Activated naive CD8-positive, alpha-beta T cell (primary cell): ENCODE results near the gene FRMPD4.

Experiments used
- H3K27ac Mint-ChIP-seq: one replicate; pipeline ENCODE4 v1.8.0; 2021; ENCODE audit warnings: mixed read lengths
- H3K27me3 Mint-ChIP-seq: one replicate; pipeline ENCODE4 v1.8.0; 2021; ENCODE audit warnings: mixed read lengths
- H3K36me3 Mint-ChIP-seq: one replicate; pipeline ENCODE4 v1.8.0; 2021; ENCODE audit warnings: mixed read lengths
- H3K4me1 Mint-ChIP-seq: one replicate; pipeline ENCODE4 v1.8.0; 2021; ENCODE audit warnings: low read depth, mixed read lengths
- H3K4me3 Mint-ChIP-seq: one replicate; pipeline ENCODE4 v1.8.0; 2021; ENCODE audit warnings: mild to moderate bottlenecking, mixed read lengths
- H3K9me3 Mint-ChIP-seq: one replicate; pipeline ENCODE4 v1.8.0; 2021; ENCODE audit warnings: low read depth, mixed read lengths

The FRMPD4 gene

GRCh38 chrX:12352922-12353321 lies 214.6 kb downstream of the FRMPD4 start:
- H3K27me3 Mint-ChIP-seq: no peaks in the 10 kb centered on the region
- no peak overlapping the region for H3K4me3 Mint-ChIP-seq
- H3K9me3 Mint-ChIP-seq: no peaks in the 10 kb centered on the region

GRCh38 chrX:12360383-12360782 lies 222.1 kb downstream of the FRMPD4 start:
- Mint-ChIP-seq H3K9me3 (no peaks in the 10 kb centered on the region), H3K4me1 (no peaks in the 10 kb centered on the region), H3K27me3 (no peaks in the 10 kb centered on the region), H3K4me3 (no peak overlapping the region), H3K36me3 (no peaks in the 10 kb centered on the region), H3K27ac (no peak overlapping the region)

More at GRCh38 chrX:12352922-12353321, 214.6 kb downstream of the FRMPD4 start:
- Mint-ChIP-seq H3K27ac (no peak overlapping the region), H3K4me1 (no peaks in the 10 kb centered on the region), H3K36me3 (no peaks in the 10 kb centered on the region)

- no peaks in the 10 kb centered on the region for H3K36me3 Mint-ChIP-seq
- H3K4me3 Mint-ChIP-seq: no peak overlapping the region
- no peaks in the 10 kb centered on the region for H3K9me3 Mint-ChIP-seq
- no peak overlapping the region for H3K27ac Mint-ChIP-seq
- H3K4me1 Mint-ChIP-seq: no peaks in the 10 kb centered on the region
- no peaks in the 10 kb centered on the region for H3K27me3 Mint-ChIP-seq
Observed at GRCh38 chrX:12360986-12361598, 222.8 kb downstream of the FRMPD4 start.

- no peaks in the 10 kb centered on the region for H3K9me3 Mint-ChIP-seq
- H3K27ac Mint-ChIP-seq: no peak overlapping the region
- no peaks in the 10 kb centered on the region for H3K36me3 Mint-ChIP-seq
- no peaks in the 10 kb centered on the region for H3K27me3 Mint-ChIP-seq
- H3K4me1 Mint-ChIP-seq: no peaks in the 10 kb centered on the region
- no peak overlapping the region for H3K4me3 Mint-ChIP-seq
Observed at GRCh38 chrX:12363216-12363615, 224.9 kb downstream of the FRMPD4 start.

- Mint-ChIP-seq H3K4me3 (no peak overlapping the region), H3K4me1 (no peaks in the 10 kb centered on the region), H3K9me3 (no peaks in the 10 kb centered on the region), H3K36me3 (no peaks in the 10 kb centered on the region), H3K27ac (no peak overlapping the region), H3K27me3 (no peaks in the 10 kb centered on the region)
Observed at GRCh38 chrX:12366440-12366839, 228.2 kb downstream of the FRMPD4 start.

- Mint-ChIP-seq H3K4me3 (no peak overlapping the region), H3K27me3 (no peaks in the 10 kb centered on the region), H3K4me1 (no peaks in the 10 kb centered on the region), H3K27ac (no peak overlapping the region), H3K36me3 (no peaks in the 10 kb centered on the region), H3K9me3 (no peaks in the 10 kb centered on the region)
Observed at GRCh38 chrX:12367254-12367653, 229.0 kb downstream of the FRMPD4 start.

GRCh38 chrX:12370497-12370986 lies 232.3 kb downstream of the FRMPD4 start:
- no peaks in the 10 kb centered on the region for H3K9me3 Mint-ChIP-seq
- no peaks in the 10 kb centered on the region for H3K4me1 Mint-ChIP-seq
- no peaks in the 10 kb centered on the region for H3K27me3 Mint-ChIP-seq
- no peak overlapping the region for H3K4me3 Mint-ChIP-seq
- H3K27ac Mint-ChIP-seq: no peak overlapping the region
- no peaks in the 10 kb centered on the region for H3K36me3 Mint-ChIP-seq

- H3K36me3 Mint-ChIP-seq: no peaks in the 10 kb centered on the region
- H3K27ac Mint-ChIP-seq: no peak overlapping the region
- no peaks in the 10 kb centered on the region for H3K9me3 Mint-ChIP-seq
- H3K4me3 Mint-ChIP-seq: no peak overlapping the region
- H3K27me3 Mint-ChIP-seq: no peaks in the 10 kb centered on the region
- H3K4me1 Mint-ChIP-seq: no peaks in the 10 kb centered on the region
Observed at GRCh38 chrX:12372111-12372510, 233.8 kb downstream of the FRMPD4 start.

- no peaks in the 10 kb centered on the region for H3K36me3 Mint-ChIP-seq
- no peak overlapping the region for H3K4me3 Mint-ChIP-seq
- no peaks in the 10 kb centered on the region for H3K9me3 Mint-ChIP-seq
- H3K27ac Mint-ChIP-seq: no peak overlapping the region
- no peaks in the 10 kb centered on the region for H3K4me1 Mint-ChIP-seq
- H3K27me3 Mint-ChIP-seq: peaks cover 3% of the 10 kb centered on the region
Observed at GRCh38 chrX:12374286-12374685, 236.0 kb downstream of the FRMPD4 start.

GRCh38 chrX:12378253-12378652 lies 240.0 kb downstream of the FRMPD4 start:
- no peaks in the 10 kb centered on the region for H3K36me3 Mint-ChIP-seq
- no peaks in the 10 kb centered on the region for H3K9me3 Mint-ChIP-seq
- H3K27ac Mint-ChIP-seq: no peak overlapping the region
- H3K4me1 Mint-ChIP-seq: no peaks in the 10 kb centered on the region
- no peak overlapping the region for H3K4me3 Mint-ChIP-seq
- H3K27me3 Mint-ChIP-seq: peaks cover 3% of the 10 kb centered on the region

- H3K27me3 Mint-ChIP-seq: peaks cover 3% of the 10 kb centered on the region
Observed at GRCh38 chrX:12378706-12379105, 240.4 kb downstream of the FRMPD4 start.

GRCh38 chrX:12379671-12380070 lies 241.4 kb downstream of the FRMPD4 start:
- no peak overlapping the region for H3K4me3 Mint-ChIP-seq
- H3K27me3 Mint-ChIP-seq: peaks cover 3% of the 10 kb centered on the region
- H3K27ac Mint-ChIP-seq: no peak overlapping the region
- H3K4me1 Mint-ChIP-seq: no peaks in the 10 kb centered on the region
- no peaks in the 10 kb centered on the region for H3K9me3 Mint-ChIP-seq
- H3K36me3 Mint-ChIP-seq: no peaks in the 10 kb centered on the region

More at GRCh38 chrX:12378706-12379105, 240.4 kb downstream of the FRMPD4 start:
- no peak overlapping the region for H3K4me3 Mint-ChIP-seq
- H3K9me3 Mint-ChIP-seq: no peaks in the 10 kb centered on the region
- H3K36me3 Mint-ChIP-seq: no peaks in the 10 kb centered on the region
- H3K27ac Mint-ChIP-seq: no peak overlapping the region
- no peaks in the 10 kb centered on the region for H3K4me1 Mint-ChIP-seq

- H3K4me3 Mint-ChIP-seq: no peak overlapping the region
Observed at GRCh38 chrX:12383196-12383595, 244.9 kb downstream of the FRMPD4 start.

GRCh38 chrX:12390301-12390700 lies 252.0 kb downstream of the FRMPD4 start:
- H3K27ac Mint-ChIP-seq: no peak overlapping the region
- H3K36me3 Mint-ChIP-seq: no peaks in the 10 kb centered on the region

More at GRCh38 chrX:12383196-12383595, 244.9 kb downstream of the FRMPD4 start:
- Mint-ChIP-seq H3K27me3 (peaks cover 3% of the 10 kb centered on the region), H3K27ac (no peak overlapping the region), H3K4me1 (no peaks in the 10 kb centered on the region), H3K9me3 (no peaks in the 10 kb centered on the region), H3K36me3 (no peaks in the 10 kb centered on the region)

GRCh38 chrX:12396584-12396983 lies 258.3 kb downstream of the FRMPD4 start:
- Mint-ChIP-seq H3K27me3 (no peaks in the 10 kb centered on the region), H3K27ac (no peak overlapping the region), H3K36me3 (no peaks in the 10 kb centered on the region), H3K4me3 (no peak overlapping the region), H3K9me3 (no peaks in the 10 kb centered on the region), H3K4me1 (no peaks in the 10 kb centered on the region)

More at GRCh38 chrX:12390301-12390700, 252.0 kb downstream of the FRMPD4 start:
- H3K4me1 Mint-ChIP-seq: no peaks in the 10 kb centered on the region
- no peak overlapping the region for H3K4me3 Mint-ChIP-seq
- H3K9me3 Mint-ChIP-seq: no peaks in the 10 kb centered on the region
- H3K27me3 Mint-ChIP-seq: no peaks in the 10 kb centered on the region

- no peak overlapping the region for H3K4me3 Mint-ChIP-seq
- no peaks in the 10 kb centered on the region for H3K9me3 Mint-ChIP-seq
- H3K36me3 Mint-ChIP-seq: no peaks in the 10 kb centered on the region
- no peaks in the 10 kb centered on the region for H3K27me3 Mint-ChIP-seq
- H3K4me1 Mint-ChIP-seq: no peaks in the 10 kb centered on the region
- H3K27ac Mint-ChIP-seq: no peak overlapping the region
Observed at GRCh38 chrX:12400218-12400617, 261.9 kb downstream of the FRMPD4 start.
